ENCODE measurements around the gene KLHL3. TPM values are rescaled to one million over a fixed set of nuclear protein-coding genes. Genes with fewer than 3 reads are reported as not detected.
"Not testable (repeated sequence)": the region's sequence is repeated elsewhere in the genome, so short reads cannot be mapped to it uniquely, and the experiment has no call there.

Gene KLHL3
- total RNA-seq, 4 donors from 2014 or later: 0.46 to 4.6 (median 1.7) TPM

GRCh38 chr5:137778772-137779564 lies 43.1 kb upstream of the KLHL3 start:
- no peaks in the 10 kb centered on the region for H3K27me3 ChIP-seq
- H3K9me3 ChIP-seq: no peaks in the 10 kb centered on the region
- ATAC-seq: peak in 1 of 2 donors; percentile 46
- no peak overlapping the region for H3K4me3 ChIP-seq
- peaks cover 0 to 8% of the 10 kb centered on the region in 2 donors for H3K4me1 ChIP-seq
- intact Hi-C loops (cut with DNase I; ENCODE audit: low total_unique reads) (loop anchor here (1.0 to 10.0 kb wide), 3 partner anchors 43 to 356 kb away; partner anchors contain the start of genes NME5 and PKD2L2), in situ Hi-C loops (cut with MboI; ENCODE audit: low sequenced_read_pairs in 4 of 4) (loop anchor here in 2 of 4 donors (25.0 kb wide), 1 partner anchor 358 kb away; the partner anchor contains the start of gene NME5 (in 2 of the 2))
- TF ChIP-seq POLR2A (IDR thresholded peaks at IDR 0.05) (no peak), CTCF (IDR thresholded peaks at IDR 0.05 in 4 of 5, conservative IDR thresholded peaks at IDR 0.05 in 1 of 5) (peak; percentile 74 to 83 (median 79))
- no peak overlapping the region for H3K27ac ChIP-seq
- no peaks in the 10 kb centered on the region for H3K36me3 ChIP-seq
- DNase-seq: no peak

- H3K27me3 ChIP-seq; H3K27ac ChIP-seq; ATAC-seq; H3K9me3 ChIP-seq; H3K36me3 ChIP-seq; H3K4me1 ChIP-seq; H3K4me3 ChIP-seq; DNase-seq; intact Hi-C loops (cut with DNase I; ENCODE audit: low total_unique reads): not testable (repeated sequence)
- in situ Hi-C loops (cut with MboI; ENCODE audit: low sequenced_read_pairs in 4 of 4): loop anchor here in 2 of 4 donors (25.0 kb wide), 1 partner anchor 269 kb away; the partner anchor contains the start of gene FAM13B (in 2 of the 2)
Observed at GRCh38 chr5:137767937-137768336, 32.0 kb upstream of the KLHL3 start.

GRCh38 chr5:137761566-137761965 lies 25.7 kb upstream of the KLHL3 start:
- H3K4me1 ChIP-seq: peaks cover 0 to 7% of the 10 kb centered on the region in 2 donors
- DNase-seq (no peak), ATAC-seq (no peak)
- H3K4me3 ChIP-seq: no peak overlapping the region
- no peaks in the 10 kb centered on the region for H3K36me3 ChIP-seq
- H3K9me3 ChIP-seq: no peaks in the 10 kb centered on the region
- H3K27me3 ChIP-seq: no peaks in the 10 kb centered on the region
- in situ Hi-C loops (cut with MboI; ENCODE audit: low sequenced_read_pairs in 4 of 4): loop anchor here in 2 of 4 donors (25.0 kb wide), 1 partner anchor 276 kb away; the partner anchor contains the start of gene FAM13B (in 2 of the 2)
- TF ChIP-seq POLR2A (IDR thresholded peaks at IDR 0.05): no peak
- no peak for TF ChIP-seq CTCF (IDR thresholded peaks at IDR 0.05 in 4 of 5, conservative IDR thresholded peaks at IDR 0.05 in 1 of 5)
- intact Hi-C loops (cut with DNase I; ENCODE audit: low total_unique reads): no loop called here
- no peak overlapping the region for H3K27ac ChIP-seq

- no peak for DNase-seq
- H3K27me3 ChIP-seq: no peaks in the 10 kb centered on the region
- in situ Hi-C loops (cut with MboI; ENCODE audit: low sequenced_read_pairs in 4 of 4) (loop anchor here in 2 of 4 donors (25.0 kb wide), 1 partner anchor 276 kb away; the partner anchor contains the start of gene FAM13B (in 2 of the 2)), intact Hi-C loops (cut with DNase I; ENCODE audit: low total_unique reads) (no loop called here)
- no peak for ATAC-seq
- no peaks in the 10 kb centered on the region for H3K36me3 ChIP-seq
- peaks cover 0 to 7% of the 10 kb centered on the region in 2 donors for H3K4me1 ChIP-seq
- no peak overlapping the region for H3K4me3 ChIP-seq
- no peak for TF ChIP-seq POLR2A (IDR thresholded peaks at IDR 0.05)
- TF ChIP-seq CTCF (IDR thresholded peaks at IDR 0.05 in 4 of 5, conservative IDR thresholded peaks at IDR 0.05 in 1 of 5): no peak
- H3K9me3 ChIP-seq: no peaks in the 10 kb centered on the region
- H3K27ac ChIP-seq: no peak overlapping the region
Observed at GRCh38 chr5:137760719-137761516, 25.0 kb upstream of the KLHL3 start.
